Measurements from ENCODE around the gene BLM. TPM values are rescaled to one million over a fixed set of nuclear protein-coding genes. Genes with fewer than 3 reads are reported as not detected.
"Not testable (repeated sequence)": the region's sequence is repeated elsewhere in the genome, so short reads cannot be mapped to it uniquely, and the experiment has no call there.

BLM gene
- total RNA-seq, 1 donor from 2014 or later, result 1.8 TPM

GRCh38 chr15:90845201-90845949 is 128.2 kb downstream of the BLM start:
- DNase-seq (ENCODE audit: low spot score), result no peak

DNA sequence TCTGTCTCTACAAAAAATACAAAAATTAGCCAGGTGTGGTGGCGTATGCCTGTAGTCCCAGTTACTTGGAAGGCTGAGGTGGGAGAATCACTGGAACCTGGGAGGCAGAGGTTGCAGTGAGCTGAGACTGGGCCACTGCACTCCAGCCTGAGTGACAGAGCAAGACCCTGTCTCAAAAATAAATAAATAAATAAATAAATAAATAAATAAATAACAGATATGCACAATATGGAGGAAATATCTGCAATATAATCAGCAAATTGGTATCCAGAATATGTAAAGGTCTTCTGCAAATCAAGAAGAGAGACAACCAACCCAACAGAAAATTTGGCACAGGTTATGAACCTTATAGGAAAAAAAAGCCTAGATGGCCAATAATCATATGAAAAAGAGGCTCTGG is 132.3 kb downstream of the BLM start:
- DNase-seq (ENCODE audit: low spot score), result not testable (repeated sequence)

GRCh38 chr15:90851114-90851513 is 134.0 kb downstream of the BLM start:
- no peak for DNase-seq (ENCODE audit: low spot score)

- no peak for DNase-seq (ENCODE audit: low spot score)
Measured at GRCh38 chr15:90851940-90852339, 134.8 kb downstream of the BLM start.

- no peak for DNase-seq (ENCODE audit: low spot score)
Measured at GRCh38 chr15:90855139-90855538, 138.0 kb downstream of the BLM start.

- DNase-seq (ENCODE audit: low spot score), result no peak
Measured at GRCh38 chr15:90857337-90857736, 140.2 kb downstream of the BLM start.

DNA sequence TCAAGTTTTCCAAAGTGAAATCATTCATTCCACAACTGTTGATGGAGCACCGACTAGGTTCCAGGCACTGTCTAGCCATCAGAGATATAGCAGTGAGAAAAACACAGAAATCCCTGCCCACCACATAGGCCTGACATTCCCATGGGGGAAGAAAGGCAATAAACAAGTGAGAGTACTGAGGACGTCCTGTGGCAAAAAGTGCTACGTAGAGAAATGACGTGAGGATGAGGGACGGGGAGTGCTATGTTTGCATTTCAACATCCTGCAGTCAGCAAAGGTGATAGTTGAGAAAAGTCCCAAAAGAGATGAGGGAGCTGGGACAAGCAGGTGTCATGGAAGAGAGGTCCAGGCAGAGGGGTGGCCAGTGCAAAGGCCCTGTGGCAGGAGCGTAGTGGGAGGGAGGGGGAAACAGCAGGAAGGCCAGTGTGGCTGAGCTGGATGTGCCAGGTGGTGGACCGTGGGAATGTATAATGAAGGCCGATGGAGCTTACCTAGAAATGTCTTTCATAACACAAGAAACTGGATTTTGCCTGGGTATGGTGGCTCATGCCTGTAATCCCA is 140.8 kb downstream of the BLM start:
- no peak for DNase-seq (ENCODE audit: low spot score)

DNA sequence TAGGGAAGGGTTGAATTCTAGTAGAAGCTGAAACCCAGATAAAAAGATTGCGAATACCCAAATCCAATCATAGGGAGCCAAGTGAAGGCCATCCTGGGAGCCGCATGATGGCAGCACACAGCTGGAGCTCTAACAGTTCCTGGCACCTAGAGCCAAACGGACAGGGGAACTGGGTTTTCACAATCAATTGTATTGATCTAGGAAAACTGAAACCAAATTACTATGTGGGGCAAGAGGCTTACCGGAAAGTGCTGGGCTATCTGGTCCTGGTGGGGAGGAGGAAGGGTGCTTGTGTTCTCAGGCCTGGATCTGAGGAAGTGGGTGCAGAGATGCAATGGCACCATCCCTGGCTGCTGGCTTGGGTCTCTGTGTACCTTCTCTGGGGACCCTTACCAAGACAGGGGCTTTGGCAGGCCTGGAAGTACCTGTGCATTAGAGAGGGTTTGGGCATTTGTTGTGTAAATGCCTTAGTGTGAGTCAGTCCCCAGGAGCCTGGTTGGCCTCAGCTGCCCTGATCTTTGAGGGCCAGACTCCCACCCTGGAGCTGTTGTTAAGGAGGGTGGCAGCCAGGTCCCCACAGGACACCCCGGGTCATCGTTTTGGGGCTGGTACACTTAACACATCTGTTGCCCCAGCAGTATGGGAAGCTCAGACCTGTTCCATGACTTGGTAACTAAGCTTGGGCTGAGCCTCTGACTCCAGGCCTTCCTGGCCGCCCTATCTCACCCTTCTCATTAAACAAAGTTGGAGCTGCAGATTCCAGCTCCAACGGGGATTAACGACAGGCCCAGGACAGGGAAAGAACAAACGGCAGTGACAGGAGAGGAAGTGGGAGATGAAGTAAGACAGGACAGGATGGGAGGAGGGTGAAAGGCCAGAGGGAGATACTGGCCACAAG is 142.3 kb downstream of the BLM start:
- DNase-seq (ENCODE audit: low spot score), result no peak

GRCh38 chr15:90860450-90860849 is 143.3 kb downstream of the BLM start:
- no peak for DNase-seq (ENCODE audit: low spot score)

DNA sequence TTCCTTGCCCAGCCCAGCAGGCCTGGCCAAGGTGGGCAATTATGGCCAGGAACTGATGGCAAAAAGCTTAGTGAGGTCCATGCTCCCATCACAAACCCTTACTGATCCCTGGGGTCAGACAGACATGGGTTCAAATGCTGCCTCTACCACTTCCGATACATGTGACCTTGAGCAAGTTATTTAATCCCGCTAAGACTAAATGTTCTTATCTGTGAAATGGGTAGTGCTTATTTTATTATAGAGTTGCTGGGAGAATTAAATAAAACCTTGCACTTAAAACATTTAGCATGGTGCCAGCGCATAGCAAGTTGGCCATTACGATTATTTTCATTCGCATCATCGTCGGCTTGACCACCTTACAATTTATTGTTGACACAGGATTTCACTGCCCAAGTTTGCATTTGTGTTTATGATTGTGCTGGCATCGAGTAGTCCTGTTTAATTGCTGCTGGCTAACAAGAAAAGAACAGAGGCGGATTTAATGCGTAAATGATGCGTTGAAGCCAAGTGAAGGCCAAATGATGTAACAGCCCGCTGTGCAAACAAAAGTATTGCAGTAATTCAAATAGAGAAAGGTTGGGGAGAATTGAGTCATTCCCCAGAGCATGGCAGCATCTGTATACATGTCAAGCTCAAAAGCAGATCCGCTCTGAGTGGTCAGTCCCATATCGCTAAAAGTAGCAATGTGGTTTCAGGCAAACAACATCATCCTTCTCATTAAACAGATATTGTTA is 144.0 kb downstream of the BLM start:
- no peak for DNase-seq (ENCODE audit: low spot score)

GRCh38 chr15:90862487-90862886 is 145.3 kb downstream of the BLM start:
- no peak for DNase-seq (ENCODE audit: low spot score)

GRCh38 chr15:90862964-90863778 is 146.0 kb downstream of the BLM start:
- no peak for DNase-seq (ENCODE audit: low spot score)

- DNase-seq (ENCODE audit: low spot score), result no peak
Measured at GRCh38 chr15:90863987-90864386, 146.8 kb downstream of the BLM start.

DNA sequence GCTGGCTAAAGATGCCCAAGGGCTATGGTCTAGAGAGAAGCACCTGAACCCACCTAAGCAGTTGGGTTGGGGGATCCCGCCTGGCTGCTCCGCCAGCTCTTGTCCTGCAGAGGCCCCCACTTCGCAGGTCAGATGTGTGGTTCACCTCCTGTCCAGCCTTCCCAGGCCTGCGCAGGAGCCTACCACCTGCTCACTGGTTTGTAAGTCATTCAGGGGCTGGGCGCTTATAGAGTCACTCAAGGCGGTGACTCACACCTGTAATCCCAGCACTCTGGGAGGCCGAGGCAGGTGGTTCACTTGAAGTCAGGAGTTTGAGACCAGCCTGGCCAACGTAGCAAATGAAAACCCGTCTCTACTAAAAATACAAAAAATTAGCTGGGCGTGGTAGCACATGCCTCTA is 147.4 kb downstream of the BLM start:
- no peak for DNase-seq (ENCODE audit: low spot score)

DNA sequence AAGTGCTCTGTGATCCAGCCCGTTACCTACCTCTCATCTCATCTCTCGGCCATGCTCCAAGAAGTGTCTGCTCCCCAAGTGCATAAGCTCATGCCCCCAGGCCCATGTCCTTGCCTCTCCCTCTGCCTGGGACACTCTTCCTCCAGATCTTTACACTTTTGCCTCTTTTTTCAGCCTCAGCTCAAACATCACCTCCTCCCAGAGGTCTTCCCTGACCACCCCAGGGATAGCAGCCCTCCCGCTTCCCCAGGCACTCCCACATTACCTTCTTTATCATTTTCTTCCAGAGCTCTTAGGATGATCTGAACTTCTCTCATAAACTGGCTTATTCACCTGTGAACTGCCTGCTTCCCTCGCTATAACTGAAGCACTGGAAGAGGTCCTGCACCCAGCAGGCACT is 148.6 kb downstream of the BLM start:
- DNase-seq (ENCODE audit: low spot score), result no peak

Other genes starting within 250 kb of the BLM start
- gene CRTC3, start 187.4 kb upstream of the BLM start, total RNA-seq, result 45.7 TPM
- gene FURIN, start 151.2 kb downstream of the BLM start, total RNA-seq, result 99.8 TPM
- gene FES, start 167.2 kb downstream of the BLM start, total RNA-seq, result 68.4 TPM
- gene MAN2A2, start 186.0 kb downstream of the BLM start, total RNA-seq, result 104 TPM
- gene HDDC3, start 215.2 kb downstream of the BLM start, total RNA-seq, result 17.1 TPM
- 52.9 TPM for gene UNC45A, start 217.9 kb downstream of the BLM start, total RNA-seq
- gene RCCD1, start 237.5 kb downstream of the BLM start, total RNA-seq, result 8.3 TPM

Measured in mesenteric fat pad (tissue), 1 donor.